A549 (cell line): ENCODE data around the gene ACYP1.

Experiments
- CBX8 ChIP-seq: fragments of 200-600 bp; sonication (generic); IDR thresholded peaks from 2 replicates; pipeline ENCODE4 v1.6.1; 2016
- CEBPB ChIP-seq, 2 experiments: fragments of >200 bp in 1 of 2; sonication (Bioruptor Twin) in 1 of 2; formaldehyde crosslinking in 1 of 2; IDR thresholded peaks; 2 replicates each; pipeline ENCODE4 v1.6.1; 2012 to 2016
- CHD2 ChIP-seq: fragments of 150-350 bp; IDR thresholded peaks from 2 replicates; pipeline ENCODE4 v1.6.1; 2014; ENCODE audit warnings: low read length; ENCODE audit not compliant: partially characterized antibody
- CTCF ChIP-seq: fragments of >200 bp; sonication (Bioruptor Twin); formaldehyde crosslinking; IDR thresholded peaks from 3 replicates; pipeline ENCODE4 v1.5.1; 2016
- EHMT2 ChIP-seq: fragments of 200-600 bp; sonication (generic); IDR thresholded peaks from 2 replicates; pipeline ENCODE4 v1.6.1; 2016; ENCODE audit warnings: antibody characterized with exemption, low read depth, mild to moderate bottlenecking, moderate library complexity
- HDAC2 ChIP-seq: fragments of 200-600 bp; sonication (generic); IDR thresholded peaks from 2 replicates; pipeline ENCODE4 v1.6.1; 2016
- KDM1A ChIP-seq: fragments of 200-600 bp; sonication (generic); IDR thresholded peaks from 2 replicates; pipeline ENCODE4 v1.6.1; 2016; ENCODE audit warnings: low read depth, mild to moderate bottlenecking
- MAFK ChIP-seq: fragments of 450-650 bp; IDR thresholded peaks from 2 replicates; pipeline ENCODE4 v1.6.1; 2014; ENCODE audit not compliant: partially characterized antibody
- NR3C1 ChIP-seq: fragments of >200 bp; sonication (Bioruptor Twin); formaldehyde crosslinking; IDR thresholded peaks from 3 replicates; pipeline ENCODE4 v1.6.1; 2017
- POLR2A ChIP-seq: IDR thresholded peaks from 2 replicates; pipeline ENCODE4 v1.6.1; 2012; ENCODE audit warnings: mild to moderate bottlenecking, low read length
- REST ChIP-seq: fragments of 200-600 bp; sonication (generic); IDR thresholded peaks from 2 replicates; pipeline ENCODE4 v1.6.1; 2016; ENCODE audit warnings: antibody characterized with exemption, mild to moderate bottlenecking, moderate library complexity
- ZC3H11A ChIP-seq: fragments of 450-650 bp; IDR thresholded peaks from 2 replicates; pipeline ENCODE4 v1.6.1; 2014; ENCODE audit warnings: antibody characterized with exemption, mild to moderate bottlenecking
- ZNF302 ChIP-seq: fragments of 250-450 bp; sonication (Bioruptor Pico); IDR thresholded peaks from 2 replicates; pipeline ENCODE4 v1.9.0; 2021; ENCODE audit warnings: inconsistent platforms, mild to moderate bottlenecking, moderate library complexity

- TF ChIP-seq CTCF (no peak), POLR2A (no peak), HDAC2 (no peak), CEBPB (IDR thresholded peaks at IDR 0.05) (no peak), ZNF302 (no peak), EHMT2 (no peak), ZC3H11A (no peak), CBX8 (no peak), MAFK (no peak), REST (no peak), KDM1A (no peak), CHD2 (no peak), NR3C1 (no peak)
Observed at GRCh38 chr14:75081660-75082229, 17.9 kb upstream of the ACYP1 start.
